WTC11 (cell line): ENCODE measurements around the gene UBAP1. TPM values are rescaled to one million over a fixed set of nuclear protein-coding genes. Genes with fewer than 3 reads are reported as not detected.

Experiments used
- ATAC-seq: fragments of 200-7000 bp; cut with Tn5 transposase; 2 replicates; pipeline ENCODE4 v1.10.0; 2021; ENCODE audit warnings: mild to moderate bottlenecking, moderate library complexity
- CTCF ChIA-PET: fragments of 300-600 bp; sonication (Branson Sonifier 250); formaldehyde crosslinking; loops from one replicate; lab custom pipeline; 2021; ENCODE audit warnings: antibody characterized with exemption; lab: Charles Lee
- POLR2A ChIA-PET: fragments of 350-600 bp; sonication (Branson Sonifier 250); formaldehyde crosslinking; loops from one replicate; lab custom pipeline; 2021; ENCODE audit warnings: antibody characterized with exemption; lab: Charles Lee
- DNase-seq: peaks from one replicate; pipeline ENCODE4 v3.0.0; 2021; ENCODE audit warnings: low spot score
- H3K27ac Mint-ChIP-seq: 2 replicates; pipeline ENCODE4 v1.8.0; 2021; ENCODE audit warnings: mixed read lengths
- H3K27me3 Mint-ChIP-seq: 2 replicates; pipeline ENCODE4 v1.8.0; 2021; ENCODE audit warnings: low read depth, mild to moderate bottlenecking, moderate library complexity, mixed read lengths
- H3K36me3 Mint-ChIP-seq: 2 replicates; pipeline ENCODE4 v1.8.0; 2021; ENCODE audit warnings: mixed read lengths
- H3K4me1 Mint-ChIP-seq: 2 replicates; pipeline ENCODE4 v1.8.0; 2022; ENCODE audit warnings: mixed read lengths
- H3K4me3 Mint-ChIP-seq: 2 replicates; pipeline ENCODE4 v1.8.0; 2021; ENCODE audit warnings: mild to moderate bottlenecking, moderate library complexity, mixed read lengths
- H3K9me3 Mint-ChIP-seq: 2 replicates; pipeline ENCODE4 v1.8.0; 2021; ENCODE audit warnings: mixed read lengths
- ATF2 ChIP-seq: sonication (generic); formaldehyde crosslinking; IDR thresholded peaks from 2 replicates; pipeline ENCODE4 v1.8.1; 2022; ENCODE audit warnings: low read depth, missing genetic modification reagents, borderline replicate concordance
- ATF6 ChIP-seq: sonication (generic); formaldehyde crosslinking; IDR thresholded peaks from 2 replicates; pipeline ENCODE4 v1.8.1; 2023; ENCODE audit warnings: mild to moderate bottlenecking, missing genetic modification reagents
- FOXK1 ChIP-seq: sonication (generic); formaldehyde crosslinking; IDR thresholded peaks from 2 replicates; pipeline ENCODE4 v1.8.0; 2022; ENCODE audit warnings: mild to moderate bottlenecking, moderate library complexity, missing genetic modification reagents
- IRF2 ChIP-seq: sonication (generic); formaldehyde crosslinking; IDR thresholded peaks from 2 replicates; pipeline ENCODE4 v1.8.0; 2022; ENCODE audit warnings: low read depth, missing genetic modification reagents, borderline replicate concordance
- MAX ChIP-seq: sonication (generic); formaldehyde crosslinking; IDR thresholded peaks from 2 replicates; pipeline ENCODE4 v1.8.0; 2022; ENCODE audit warnings: mild to moderate bottlenecking, missing genetic modification reagents
- OVOL2 ChIP-seq: fragments of 250-450 bp; sonication (Bioruptor Pico); IDR thresholded peaks from 2 replicates; pipeline ENCODE4 v1.9.0; 2021; ENCODE audit warnings: mild to moderate bottlenecking, borderline replicate concordance
- PRDM15 ChIP-seq: sonication (generic); formaldehyde crosslinking; IDR thresholded peaks from 2 replicates; pipeline ENCODE4 v1.8.0; 2022; ENCODE audit warnings: missing genetic modification reagents
- RELA ChIP-seq: sonication (generic); formaldehyde crosslinking; IDR thresholded peaks from 2 replicates; pipeline ENCODE4 v1.8.1; 2022; ENCODE audit warnings: missing genetic modification reagents, mild to moderate bottlenecking, borderline replicate concordance
- RORB ChIP-seq: fragments of 250-450 bp; sonication (Bioruptor Pico); IDR thresholded peaks from 2 replicates; pipeline ENCODE4 v1.9.0; 2021; ENCODE audit warnings: mild to moderate bottlenecking
- SMAD3 ChIP-seq: sonication (generic); formaldehyde crosslinking; IDR thresholded peaks from 2 replicates; pipeline ENCODE4 v1.8.0; 2022; ENCODE audit warnings: missing genetic modification reagents, mild to moderate bottlenecking, borderline replicate concordance
- SOX15 ChIP-seq: fragments of 250-450 bp; sonication (Bioruptor Pico); IDR thresholded peaks from 2 replicates; pipeline ENCODE4 v1.9.0; 2021; ENCODE audit warnings: mild to moderate bottlenecking
- ZMAT4 ChIP-seq: fragments of 250-450 bp; sonication (Bioruptor Pico); IDR thresholded peaks from 2 replicates; pipeline ENCODE4 v1.9.0; 2021; ENCODE audit warnings: mild to moderate bottlenecking
- ZNF138 ChIP-seq: sonication (generic); formaldehyde crosslinking; conservative IDR thresholded peaks from 2 replicates; pipeline ENCODE4 v1.8.1; 2022; ENCODE audit warnings: mild to moderate bottlenecking, moderate library complexity, missing genetic modification reagents
- ZNF416 ChIP-seq: fragments of 250-450 bp; sonication (Bioruptor Pico); IDR thresholded peaks from 2 replicates; pipeline ENCODE4 v1.9.0; 2021; ENCODE audit warnings: mild to moderate bottlenecking, inconsistent platforms
- ZNF423 ChIP-seq: fragments of 250-450 bp; sonication (Bioruptor Pico); IDR thresholded peaks from 2 replicates; pipeline ENCODE4 v2.1.2; 2022; ENCODE audit warnings: mild to moderate bottlenecking, moderate library complexity
- ZNF512 ChIP-seq: sonication (generic); formaldehyde crosslinking; IDR thresholded peaks from 2 replicates; pipeline ENCODE4 v1.8.1; 2022; ENCODE audit warnings: missing genetic modification reagents, borderline replicate concordance
- ZNF532 ChIP-seq: fragments of 250-450 bp; sonication (Bioruptor Pico); IDR thresholded peaks from 2 replicates; pipeline ENCODE4 v1.9.0; 2021; ENCODE audit warnings: mild to moderate bottlenecking, borderline replicate concordance
- ZNF671 ChIP-seq: fragments of 250-450 bp; sonication (Bioruptor Pico); IDR thresholded peaks from 2 replicates; pipeline ENCODE4 v1.8.0; 2021; ENCODE audit warnings: mild to moderate bottlenecking
- total RNA-seq: library from RNA; stranded (reverse); gene quantifications from 3 replicates; pipeline ENCODE4 v1.2.3, GENCODE V29; 2021

UBAP1 gene
- total RNA-seq, 1 experiment from 2014 or later, result 23.9 TPM

- no peak for TF ChIP-seq ZNF532 (CRISPR knock-in tag)
- TF ChIP-seq ZNF138 (CRISPR knock-in tag), result no peak
- TF ChIP-seq IRF2 (CRISPR knock-in tag), result no peak
- TF ChIP-seq ZNF423, result no peak
- TF ChIP-seq ZNF416 (CRISPR knock-in tag), result no peak
- no peak for TF ChIP-seq ZNF671 (CRISPR knock-in tag)
- TF ChIP-seq PRDM15 (CRISPR knock-in tag), result no peak
- no peak for TF ChIP-seq RELA (CRISPR knock-in tag)
- no peak for TF ChIP-seq OVOL2
- TF ChIP-seq MAX, result no peak
- TF ChIP-seq SMAD3 (CRISPR knock-in tag), result no peak
- no peak for TF ChIP-seq RORB (CRISPR knock-in tag)
Measured at GRCh38 chr9:34291423-34291822, 112.6 kb downstream of the UBAP1 start (continued).

GRCh38 chr9:34292552-34292951, 113.7 kb downstream of the UBAP1 start:
- ChIA-PET POLR2A (no interaction called here), CTCF (interaction anchor here (1.8 kb wide), 1 partner anchor 40 kb away, joined by 6 read pairs; no protein-coding TSS in a partner anchor)
- Mint-ChIP-seq H3K27me3 (no peaks in the 10 kb centered on the region), H3K4me3 (no peak overlapping the region), H3K9me3 (0 out of 2 replicates have a peak, but pooled peaks cover 8% of the 10 kb centered on the region), H3K4me1 (no peaks in the 10 kb centered on the region), H3K27ac (no peak overlapping the region), H3K36me3 (no peaks in the 10 kb centered on the region)
- ATAC-seq (no peak), DNase-seq (no peak)
- TF ChIP-seq IRF2 (CRISPR knock-in tag) (no peak), ATF2 (no peak), ZNF512 (no peak), ZMAT4 (no peak), ATF6 (CRISPR knock-in tag) (no peak), PRDM15 (CRISPR knock-in tag) (no peak), FOXK1 (CRISPR knock-in tag) (no peak), SOX15 (no peak), ZNF671 (CRISPR knock-in tag) (no peak), RELA (CRISPR knock-in tag) (no peak)
